GM12892 (cell line): Measurements from ENCODE around the gene DRAXIN.

Experiments
- POLR2A ChIP-seq: IDR thresholded peaks from 2 replicates; pipeline ENCODE4 v1.6.1; 2011; ENCODE audit warnings: low read depth, low read length, control low read depth
- POLR2AphosphoS5 ChIP-seq: IDR thresholded peaks from 2 replicates; pipeline ENCODE4 v1.6.1; 2011; ENCODE audit warnings: low read depth, low read length, control low read depth

DNA sequence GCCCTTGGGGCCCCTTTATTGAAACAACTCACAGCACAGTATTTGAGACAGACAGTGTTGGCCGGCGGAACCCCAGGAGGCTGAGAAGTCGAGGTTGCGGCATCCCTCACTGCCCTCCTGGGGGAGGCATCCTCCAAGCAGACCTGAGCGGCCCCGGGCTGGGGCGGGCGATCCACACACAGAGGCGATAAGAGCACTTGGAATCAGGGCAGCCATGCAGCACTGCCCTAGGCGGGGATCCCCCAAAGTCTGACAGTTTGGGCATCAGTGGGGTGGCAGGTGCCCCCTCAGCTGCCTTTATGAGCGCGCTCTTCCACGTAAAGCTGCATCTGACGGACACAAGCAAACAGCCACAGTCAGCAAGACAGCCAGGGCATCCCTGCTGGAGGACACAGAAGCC, 17.0 kb upstream of the DRAXIN start:
- TF ChIP-seq POLR2A: no peak
- no peak for TF ChIP-seq POLR2AphosphoS5
